GM12892 (cell line): Measurements from ENCODE around the gene OTUD5.

Source experiments
- POLR2A ChIP-seq: IDR thresholded peaks from 2 replicates; pipeline ENCODE4 v1.6.1; 2011; ENCODE audit warnings: low read depth, low read length, control low read depth
- POLR2AphosphoS5 ChIP-seq: IDR thresholded peaks from 2 replicates; pipeline ENCODE4 v1.6.1; 2011; ENCODE audit warnings: low read depth, low read length, control low read depth
- TAF1 ChIP-seq: IDR thresholded peaks from 2 replicates; pipeline ENCODE4 v1.6.1; 2011; ENCODE audit warnings: low read depth, mild to moderate bottlenecking, control low read depth, low read length, borderline replicate concordance

GRCh38 chrX:48974033-48974432 lies 16.6 kb upstream of the OTUD5 start:
- TF ChIP-seq POLR2A = no peak
- TF ChIP-seq POLR2AphosphoS5 = no peak
- no peak for TF ChIP-seq TAF1
